ENCODE measurements around the gene CDH11.

- TF ChIP-seq CTCF (conservative IDR thresholded peaks at IDR 0.05; ENCODE audit: low read depth, low read length) (no peak), EZH2 (IDR thresholded peaks at IDR 0.05; ENCODE audit: borderline replicate concordance, low read depth, low read length, poor library complexity, severe bottlenecking) (no peak)
Observed at GRCh38 chr16:65101009-65101408, 20.9 kb downstream of the CDH11 start.
